Astrocyte (in vitro differentiated cells and primary cell): ENCODE measurements around the gene FOXO6. TPM values are rescaled to one million over a fixed set of nuclear protein-coding genes. Genes with fewer than 3 reads are reported as not detected.

Source experiments
- DNase-seq: peaks from one replicate; pipeline ENCODE4 v3.0.0-alpha.2; 2010; ENCODE audit warnings: low read depth
- FAIRE-seq: peaks from 2 replicates; lab custom pipeline; 2011; peaks lifted over from hg19 to GRCh38; lab: Jason Lieb, UNC
- H2AFZ ChIP-seq: 2 replicates; pipeline ENCODE4 v1.6.0; 2012; ENCODE audit warnings: low read depth, low read length, inconsistent platforms
- H3K27ac ChIP-seq: 2 replicates; pipeline ENCODE4 v1.5.1; 2011; ENCODE audit warnings: low read depth, low read length, inconsistent platforms
- H3K27me3 ChIP-seq: 2 replicates; pipeline ENCODE4 v1.6.0; 2011; ENCODE audit warnings: low read length, inconsistent platforms; ENCODE audit not compliant: insufficient read depth
- H3K36me3 ChIP-seq: 2 replicates; pipeline ENCODE4 v1.5.1; 2011; ENCODE audit warnings: low read length, inconsistent platforms; ENCODE audit not compliant: insufficient read depth
- H3K4me1 ChIP-seq: 2 replicates; pipeline ENCODE4 v1.5.1; 2011; ENCODE audit warnings: low read length, inconsistent platforms; ENCODE audit not compliant: insufficient read depth
- H3K4me2 ChIP-seq: 2 replicates; pipeline ENCODE4 v1.6.0; 2012; ENCODE audit warnings: low read length, inconsistent platforms
- H3K4me3 ChIP-seq: 2 replicates; pipeline ENCODE4 v1.5.1; 2011; ENCODE audit warnings: low read depth, mild to moderate bottlenecking, low read length, inconsistent platforms; ENCODE audit not compliant: insufficient read depth
- H3K79me2 ChIP-seq: 2 replicates; pipeline ENCODE4 v1.6.0; 2012; ENCODE audit warnings: mild to moderate bottlenecking, low read length, inconsistent platforms; ENCODE audit not compliant: insufficient read depth
- H3K9ac ChIP-seq: 2 replicates; pipeline ENCODE4 v1.6.0; 2012; ENCODE audit warnings: mild to moderate bottlenecking, low read length, inconsistent platforms
- H3K9me3 ChIP-seq: 2 replicates; pipeline ENCODE4 v1.5.1; 2012; ENCODE audit warnings: low read depth, mild to moderate bottlenecking, low read length, inconsistent platforms; ENCODE audit not compliant: insufficient read depth
- H4K20me1 ChIP-seq: 2 replicates; pipeline ENCODE4 v1.6.0; 2012; ENCODE audit warnings: low read length, inconsistent platforms; ENCODE audit not compliant: insufficient read depth
- H3K27ac Mint-ChIP-seq: one replicate; pipeline ENCODE4 v1.8.0; 2021; ENCODE audit warnings: mild to moderate bottlenecking, mixed read lengths; ENCODE audit not compliant: unreplicated experiment
- H3K27me3 Mint-ChIP-seq: one replicate; pipeline ENCODE4 v1.8.0; 2021; ENCODE audit warnings: low read depth, mixed read lengths; ENCODE audit not compliant: unreplicated experiment
- H3K36me3 Mint-ChIP-seq: one replicate; pipeline ENCODE4 v1.8.0; 2021; ENCODE audit warnings: low read depth, mixed read lengths; ENCODE audit not compliant: unreplicated experiment
- H3K4me1 Mint-ChIP-seq: one replicate; pipeline ENCODE4 v1.8.0; 2021; ENCODE audit warnings: low read depth, mixed read lengths; ENCODE audit not compliant: unreplicated experiment
- H3K4me3 Mint-ChIP-seq: one replicate; pipeline ENCODE4 v1.8.0; 2021; ENCODE audit warnings: mild to moderate bottlenecking, moderate library complexity, mixed read lengths; ENCODE audit not compliant: unreplicated experiment
- H3K9me3 Mint-ChIP-seq: one replicate; pipeline ENCODE4 v1.8.0; 2021; ENCODE audit warnings: mild to moderate bottlenecking, mixed read lengths; ENCODE audit not compliant: unreplicated experiment
- CTCF ChIP-seq: IDR thresholded peaks from 2 replicates; pipeline ENCODE4 v1.5.1; 2011; ENCODE audit warnings: low read depth, mild to moderate bottlenecking, inconsistent platforms, low read length, moderate library complexity; ENCODE audit not compliant: insufficient read depth
- EZH2 ChIP-seq: IDR thresholded peaks from 2 replicates; pipeline ENCODE4 v1.6.1; 2012; ENCODE audit warnings: mild to moderate bottlenecking, low read length, inconsistent platforms; ENCODE audit not compliant: insufficient read depth
- total RNA-seq: library from RNA; stranded (reverse); gene quantifications from 2 replicates; pipeline ENCODE4 v1.2.1, GENCODE V29; 2021

The FOXO6 gene
- total RNA-seq, 1 donor from 2014 or later: 1.2 TPM

- Histone ChIP-seq H3K9me3 (no peaks in the 10 kb centered on the region), H3K4me2 (no peak overlapping the region), H3K79me2 (no peaks in the 10 kb centered on the region), H3K4me1 (no peaks in the 10 kb centered on the region), H3K36me3 (no peaks in the 10 kb centered on the region), H4K20me1 (no peaks in the 10 kb centered on the region), H3K27ac (no peak overlapping the region), H3K9ac (no peak overlapping the region), H3K4me3 (no peak overlapping the region), H2AFZ (no peak overlapping the region), H3K27me3 (no peaks in the 10 kb centered on the region)
- H3K4me3 Mint-ChIP-seq: no peak overlapping the region
- DNase-seq: no peak
- no peaks in the 10 kb centered on the region for H3K9me3 Mint-ChIP-seq
- no peak for FAIRE-seq
- H3K27ac Mint-ChIP-seq: no peak overlapping the region
- H3K4me1 Mint-ChIP-seq: peaks cover 3% of the 10 kb centered on the region
- H3K36me3 Mint-ChIP-seq: no peaks in the 10 kb centered on the region
- TF ChIP-seq CTCF (no peak), EZH2 (no peak)
- H3K27me3 Mint-ChIP-seq: peaks cover 39% of the 10 kb centered on the region
Observed at GRCh38 chr1:41426201-41426890, 65.1 kb downstream of the FOXO6 start.

GRCh38 chr1:41427122-41427913 is 66.1 kb downstream of the FOXO6 start:
- TF ChIP-seq EZH2 (no peak), CTCF (no peak)
- no peaks in the 10 kb centered on the region for H4K20me1 ChIP-seq
- H3K27me3 ChIP-seq: no peaks in the 10 kb centered on the region
- H3K79me2 ChIP-seq: no peaks in the 10 kb centered on the region
- Mint-ChIP-seq H3K4me3 (no peak overlapping the region), H3K9me3 (no peaks in the 10 kb centered on the region), H3K4me1 (peaks cover 3% of the 10 kb centered on the region), H3K27me3 (peaks cover 35% of the 10 kb centered on the region), H3K36me3 (no peaks in the 10 kb centered on the region), H3K27ac (no peak overlapping the region)
- DNase-seq: no peak
- no peak overlapping the region for H3K4me3 ChIP-seq
- peaks cover 5% of the 10 kb centered on the region for H3K4me1 ChIP-seq
- no peak overlapping the region for H3K4me2 ChIP-seq
- H3K36me3 ChIP-seq: no peaks in the 10 kb centered on the region
- FAIRE-seq: no peak
- H3K27ac ChIP-seq: no peak overlapping the region
- H3K9ac ChIP-seq: no peak overlapping the region
- H3K9me3 ChIP-seq: no peaks in the 10 kb centered on the region
- H2AFZ ChIP-seq: no peak overlapping the region
